OCI-LY3 (cell line): Measurements from ENCODE around the gene GHRHR.

ENCODE experiments used
- H2AFZ ChIP-seq: fragments of 200-600, 300-600 bp; shearing (Covaris generic); 2 replicates; pipeline ENCODE4 v1.6.0; 2014; ENCODE audit warnings: antibody characterized with exemption, low read depth, low read length
- H3K27ac ChIP-seq: fragments of 200-600, 300-600 bp; sonication (generic); 2 replicates; pipeline ENCODE4 v1.5.1; 2014; ENCODE audit warnings: mild to moderate bottlenecking, low read length, moderate library complexity, mixed read lengths
- H3K27me3 ChIP-seq: fragments of 200-600, 300-600 bp; sonication (generic); 2 replicates; pipeline ENCODE4 v1.6.1; 2014; ENCODE audit warnings: low read depth, low read length, mixed read lengths
- H3K36me3 ChIP-seq: fragments of 200-600, 300-600 bp; sonication (generic); replicated peaks from 2 replicates; pipeline ENCODE3; 2014; ENCODE audit warnings: low read depth, low read length, mixed read lengths
- H3K4me1 ChIP-seq: fragments of 300-600, 200-600 bp; sonication (generic); 2 replicates; pipeline ENCODE4 v1.6.1; 2014; ENCODE audit warnings: low read length, mixed read lengths
- H3K4me2 ChIP-seq: fragments of 200-600, 300-600 bp; sonication (generic); 2 replicates; pipeline ENCODE4 v1.6.1; 2014; ENCODE audit warnings: low read length, mixed read lengths
- H3K4me3 ChIP-seq: fragments of 300-600, 200-600 bp; sonication (generic); 2 replicates; pipeline ENCODE4 v1.5.1; 2014; ENCODE audit warnings: antibody characterized with exemption, mild to moderate bottlenecking, low read length, moderate library complexity
- H3K79me2 ChIP-seq: fragments of 300-600, 200-600 bp; shearing (Covaris generic); 2 replicates; pipeline ENCODE4 v1.6.1; 2014; ENCODE audit warnings: mild to moderate bottlenecking, low read length, mixed read lengths
- H3K9ac ChIP-seq: fragments of 300-600, 200-600 bp; shearing (Covaris generic); 2 replicates; pipeline ENCODE4 v1.6.0; 2014; ENCODE audit warnings: mild to moderate bottlenecking, low read length, moderate library complexity
- H3K9me3 ChIP-seq: fragments of 200-600, 300-600 bp; shearing (Covaris generic); 2 replicates; pipeline ENCODE4 v1.6.1; 2014; ENCODE audit warnings: low read length, mixed read lengths; ENCODE audit not compliant: insufficient read depth
- H4K20me1 ChIP-seq: fragments of 200-600, 300-600 bp; sonication (generic); 2 replicates; pipeline ENCODE4 v1.6.1; 2016; ENCODE audit warnings: low read length, mixed read lengths; ENCODE audit not compliant: insufficient read depth
- EZH2phosphoT487 ChIP-seq: fragments of 200-600 bp; shearing (Covaris generic); IDR thresholded peaks from 2 replicates; pipeline ENCODE4 v1.6.1; 2018; ENCODE audit warnings: antibody characterized with exemption, mixed run types, low read depth
- TF ChIP-seq, protein P1 (sequence below): fragments of 200-600, 300-600 bp; sonication (generic); IDR thresholded peaks from 2 replicates; pipeline ENCODE4 v1.5.1; 2014; ENCODE audit warnings: antibody characterized with exemption, low read length, low read depth

Gene GHRHR

DNA sequence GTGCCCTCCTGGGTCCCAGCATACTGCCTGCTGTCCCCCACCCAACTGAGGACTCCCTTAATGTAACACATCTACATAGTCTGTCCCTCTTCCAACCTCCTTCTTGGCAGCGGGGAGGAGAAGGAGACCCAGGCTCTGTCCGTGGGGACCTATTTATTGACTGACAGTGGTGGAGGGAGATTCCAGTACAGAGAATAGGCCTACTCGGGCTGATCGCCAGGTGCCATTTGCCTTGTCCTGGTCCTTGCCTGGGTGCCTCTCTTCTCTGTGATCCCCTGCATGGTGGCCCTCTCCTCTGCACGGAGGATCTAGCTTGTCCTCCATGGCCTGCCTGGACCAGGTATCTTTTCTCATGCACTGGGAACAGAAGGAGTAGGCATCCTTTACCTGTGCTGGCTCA is 17.0 kb downstream of the GHRHR start:
- no peak overlapping the region for H3K9ac ChIP-seq
- peaks cover 5% of the 10 kb centered on the region for H3K4me1 ChIP-seq
- no peak overlapping the region for H2AFZ ChIP-seq
- H3K4me3 ChIP-seq = no peak overlapping the region
- TF ChIP-seq EZH2phosphoT487 = no peak
- TF ChIP-seq, protein P1, sequence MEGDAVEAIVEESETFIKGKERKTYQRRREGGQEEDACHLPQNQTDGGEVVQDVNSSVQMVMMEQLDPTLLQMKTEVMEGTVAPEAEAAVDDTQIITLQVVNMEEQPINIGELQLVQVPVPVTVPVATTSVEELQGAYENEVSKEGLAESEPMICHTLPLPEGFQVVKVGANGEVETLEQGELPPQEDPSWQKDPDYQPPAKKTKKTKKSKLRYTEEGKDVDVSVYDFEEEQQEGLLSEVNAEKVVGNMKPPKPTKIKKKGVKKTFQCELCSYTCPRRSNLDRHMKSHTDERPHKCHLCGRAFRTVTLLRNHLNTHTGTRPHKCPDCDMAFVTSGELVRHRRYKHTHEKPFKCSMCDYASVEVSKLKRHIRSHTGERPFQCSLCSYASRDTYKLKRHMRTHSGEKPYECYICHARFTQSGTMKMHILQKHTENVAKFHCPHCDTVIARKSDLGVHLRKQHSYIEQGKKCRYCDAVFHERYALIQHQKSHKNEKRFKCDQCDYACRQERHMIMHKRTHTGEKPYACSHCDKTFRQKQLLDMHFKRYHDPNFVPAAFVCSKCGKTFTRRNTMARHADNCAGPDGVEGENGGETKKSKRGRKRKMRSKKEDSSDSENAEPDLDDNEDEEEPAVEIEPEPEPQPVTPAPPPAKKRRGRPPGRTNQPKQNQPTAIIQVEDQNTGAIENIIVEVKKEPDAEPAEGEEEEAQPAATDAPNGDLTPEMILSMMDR = no peak
- no peak overlapping the region for H3K4me2 ChIP-seq
- H3K36me3 ChIP-seq = no peaks in the 10 kb centered on the region
- no peak overlapping the region for H3K27ac ChIP-seq
- H4K20me1 ChIP-seq = no peaks in the 10 kb centered on the region
- peaks cover 5% of the 10 kb centered on the region; the same call in 1 of the 2 replicates for H3K27me3 ChIP-seq
- H3K79me2 ChIP-seq = no peaks in the 10 kb centered on the region
- no peaks in the 10 kb centered on the region for H3K9me3 ChIP-seq

DNA sequence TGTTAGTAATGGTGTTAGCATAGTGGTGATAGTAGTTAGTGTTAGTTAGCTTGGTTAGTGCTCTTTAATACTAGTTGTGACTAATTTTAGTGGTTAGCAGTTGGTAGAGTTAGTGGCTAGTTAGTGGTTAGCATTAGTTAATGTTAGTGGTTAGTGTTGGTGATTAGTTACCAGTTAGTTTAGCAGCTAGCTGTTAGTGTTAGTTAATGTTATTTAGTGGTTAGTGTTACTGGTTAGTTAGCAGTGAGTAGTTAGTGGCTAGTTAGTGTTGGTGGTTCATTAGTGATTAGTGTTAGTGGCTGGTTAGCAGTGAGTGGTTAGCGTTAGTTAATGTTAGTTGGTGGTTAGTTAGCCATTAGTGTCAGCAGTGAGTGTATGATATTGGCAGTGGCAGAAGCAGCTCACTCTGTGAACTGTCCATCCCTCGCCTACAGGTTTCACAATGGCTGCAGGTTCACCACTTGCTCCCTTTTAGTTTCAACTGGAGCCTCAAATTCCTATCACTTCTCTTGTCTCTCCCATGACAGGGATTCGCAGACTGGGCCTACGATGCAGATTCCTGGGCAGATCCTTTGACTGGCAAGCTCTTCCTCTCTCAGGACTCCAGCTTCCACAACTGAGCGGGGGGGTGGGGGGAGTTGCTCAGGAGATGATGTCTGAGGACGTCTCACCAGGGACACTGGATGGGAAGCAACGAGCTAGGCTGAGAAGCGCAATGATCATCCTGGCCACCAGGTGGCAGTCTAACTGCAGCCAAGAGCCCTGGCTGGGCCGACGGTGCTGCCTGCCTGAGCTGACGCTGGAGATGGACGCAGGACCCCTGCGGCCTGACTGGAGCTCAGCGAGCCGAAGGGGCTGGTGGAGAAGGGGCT is 19.5 kb downstream of the GHRHR start:
- peaks cover 5% of the 10 kb centered on the region; the same call in 1 of the 2 replicates for H3K27me3 ChIP-seq
- H3K36me3 ChIP-seq = no peaks in the 10 kb centered on the region
- H2AFZ ChIP-seq = no peak overlapping the region
- H3K27ac ChIP-seq = no peak overlapping the region
- H4K20me1 ChIP-seq = no peaks in the 10 kb centered on the region
- no peak overlapping the region for H3K9ac ChIP-seq
- H3K4me1 ChIP-seq = no peaks in the 10 kb centered on the region
- H3K4me3 ChIP-seq = no peak overlapping the region
- H3K4me2 ChIP-seq = peak overlapping the region; percentile 50
- TF ChIP-seq EZH2phosphoT487 = no peak
- TF ChIP-seq, protein P1 = peak; percentile 78
- no peaks in the 10 kb centered on the region for H3K79me2 ChIP-seq
- no peaks in the 10 kb centered on the region for H3K9me3 ChIP-seq

DNA sequence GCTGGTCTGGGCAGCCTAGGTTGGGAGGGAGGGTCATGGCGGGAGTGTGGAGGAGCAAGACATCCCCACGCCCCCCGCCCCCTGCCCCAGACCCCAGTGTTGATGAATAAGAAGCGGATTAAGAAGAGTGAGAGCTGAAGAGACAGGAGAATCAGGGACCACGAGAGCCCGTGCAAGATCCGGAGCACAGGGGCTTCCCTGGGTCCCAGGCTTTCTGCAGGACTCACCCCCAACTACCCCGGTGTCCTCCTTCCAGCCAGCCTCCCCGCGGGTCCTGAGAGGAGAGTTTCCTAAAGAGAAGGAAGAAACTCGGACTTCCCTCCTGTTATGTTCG is 20.1 kb downstream of the GHRHR start:
- H4K20me1 ChIP-seq = no peaks in the 10 kb centered on the region
- H3K36me3 ChIP-seq = no peaks in the 10 kb centered on the region
- no peaks in the 10 kb centered on the region for H3K79me2 ChIP-seq
- peaks cover 5% of the 10 kb centered on the region; the same call in 1 of the 2 replicates for H3K27me3 ChIP-seq
- H3K4me1 ChIP-seq = no peaks in the 10 kb centered on the region
- H3K9ac ChIP-seq = no peak overlapping the region
- no peak overlapping the region for H2AFZ ChIP-seq
- H3K4me3 ChIP-seq = no peak overlapping the region
- H3K27ac ChIP-seq = no peak overlapping the region
- no peak for TF ChIP-seq EZH2phosphoT487
- TF ChIP-seq, protein P1 = no peak
- no peaks in the 10 kb centered on the region for H3K9me3 ChIP-seq
- H3K4me2 ChIP-seq = peak overlapping the region; percentile 50

DNA sequence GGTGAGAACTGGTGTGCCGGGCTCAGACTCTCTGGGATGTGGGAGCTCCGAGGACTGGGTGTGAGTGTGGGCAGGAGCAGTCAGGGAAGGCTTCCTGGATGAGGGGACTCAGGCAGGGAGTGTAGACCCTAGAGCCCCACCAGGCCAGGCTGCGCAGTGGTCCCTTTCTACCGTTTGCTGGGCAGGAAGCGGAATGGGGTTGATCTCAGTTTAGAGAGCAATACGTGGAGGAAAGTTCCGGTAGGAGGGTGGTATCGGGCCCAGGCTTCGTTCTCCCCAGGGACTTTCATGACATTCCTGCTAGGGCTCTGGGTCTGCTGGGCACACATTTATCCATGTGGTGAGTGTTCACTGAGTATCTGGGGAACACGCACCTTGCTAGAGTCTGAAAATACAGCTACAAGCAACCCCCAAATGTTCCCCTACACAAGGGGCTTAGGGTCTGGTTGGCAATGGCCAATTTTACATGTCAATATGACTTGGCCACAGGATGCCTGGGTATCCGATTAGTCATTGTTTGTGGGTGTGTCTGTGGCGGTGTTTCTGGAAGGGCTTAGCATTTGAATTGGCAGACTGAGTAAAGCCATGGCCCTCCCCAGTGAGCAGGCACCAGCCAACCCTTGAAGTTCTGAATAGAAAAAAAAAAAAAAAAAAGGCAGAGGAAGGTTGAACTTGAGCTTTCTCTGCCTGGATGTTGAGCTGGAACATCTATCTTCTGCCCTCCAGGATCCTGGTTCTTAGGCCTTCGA is 20.8 kb downstream of the GHRHR start:
- peak overlapping the region; percentile 50; the same call in 1 of the 2 replicates for H3K4me2 ChIP-seq

More for the DNA sequence above, 20.8 kb downstream of the GHRHR start:
- Histone ChIP-seq H3K9ac (no peak overlapping the region), H3K79me2 (no peaks in the 10 kb centered on the region), H3K27ac (no peak overlapping the region), H3K4me1 (no peaks in the 10 kb centered on the region), H4K20me1 (no peaks in the 10 kb centered on the region), H3K9me3 (no peaks in the 10 kb centered on the region), H3K4me3 (no peak overlapping the region), H3K27me3 (peaks cover 5% of the 10 kb centered on the region; the same call in 1 of the 2 replicates), H3K36me3 (no peaks in the 10 kb centered on the region), H2AFZ (no peak overlapping the region)
- TF ChIP-seq EZH2phosphoT487 = no peak
- TF ChIP-seq, protein P1 = no peak
